HG02678 (cell line): ENCODE data around the gene GFOD1.
"Not testable (repeated sequence)": the region's sequence is repeated elsewhere in the genome, so short reads cannot be mapped to it uniquely, and the experiment has no call there.

Source experiments
- ATAC-seq: cut with Tn5 transposase; IDR thresholded peaks from one replicate; pipeline ENCODE4 v1.9.1; 2021; ENCODE audit warnings: mild to moderate bottlenecking, moderate library complexity; ENCODE audit not compliant: unreplicated experiment

GFOD1 gene

DNA sequence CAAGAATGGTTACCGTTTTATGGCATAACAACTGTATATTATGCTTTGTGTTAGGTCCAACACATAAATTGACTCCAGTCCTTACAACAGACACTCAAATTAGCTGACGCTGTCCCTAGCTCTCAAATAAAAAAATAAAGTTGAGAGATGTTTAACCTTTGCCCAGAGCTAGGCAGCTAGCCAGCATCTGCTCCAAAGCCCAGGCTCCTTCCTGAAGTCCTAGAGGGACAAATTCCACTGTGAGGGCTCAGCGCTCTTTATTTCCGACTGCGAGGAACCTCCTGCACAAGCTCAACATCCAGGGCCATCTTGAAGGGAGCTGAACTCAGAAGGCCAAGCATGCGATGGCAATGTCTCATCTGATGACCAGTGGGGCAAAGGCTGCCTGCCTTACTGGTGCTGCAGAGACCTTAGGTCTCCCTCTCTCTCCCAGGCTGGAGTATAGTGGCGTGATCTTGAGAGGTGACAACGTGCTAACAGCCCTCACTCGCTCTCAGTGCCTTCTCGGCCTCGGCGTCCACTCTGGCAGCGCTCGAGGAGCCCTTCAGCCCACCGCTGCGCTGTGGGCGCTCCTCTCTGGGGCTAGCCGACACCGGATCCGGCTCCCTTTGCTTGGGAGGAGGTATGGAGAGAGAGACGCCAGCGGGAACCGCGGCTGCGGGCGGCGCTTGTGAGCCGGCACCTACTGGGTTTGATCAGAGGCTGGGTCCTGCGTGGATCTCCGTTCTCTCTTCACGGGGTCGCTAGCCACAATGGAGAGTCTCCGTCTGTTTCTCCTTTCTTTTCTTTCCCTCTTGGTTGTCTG is 24.7 kb upstream of the GFOD1 start:
- no peak for ATAC-seq

DNA sequence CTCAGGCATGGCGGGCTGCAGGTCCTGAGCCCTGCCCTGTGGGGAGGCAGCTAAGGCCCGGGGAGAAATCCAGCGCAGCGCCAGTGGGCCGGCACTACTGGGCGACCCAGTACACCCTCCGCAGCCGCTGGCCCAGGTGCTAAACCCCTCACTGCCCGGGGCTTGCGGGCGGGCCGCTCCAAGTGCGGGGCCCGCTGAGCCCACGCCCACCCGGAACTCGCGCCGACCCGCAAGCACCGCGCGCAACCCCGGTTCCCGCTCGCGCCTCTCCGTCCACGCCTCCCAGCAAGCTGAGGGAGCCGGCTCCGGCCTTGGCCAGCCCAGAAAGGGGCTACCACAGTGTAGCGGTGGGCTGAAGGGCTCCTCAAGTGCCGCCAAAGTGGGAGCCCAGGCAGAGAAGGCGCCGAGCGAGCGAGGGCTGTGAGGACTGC is 23.8 kb upstream of the GFOD1 start:
- ATAC-seq, result not testable (repeated sequence)

DNA sequence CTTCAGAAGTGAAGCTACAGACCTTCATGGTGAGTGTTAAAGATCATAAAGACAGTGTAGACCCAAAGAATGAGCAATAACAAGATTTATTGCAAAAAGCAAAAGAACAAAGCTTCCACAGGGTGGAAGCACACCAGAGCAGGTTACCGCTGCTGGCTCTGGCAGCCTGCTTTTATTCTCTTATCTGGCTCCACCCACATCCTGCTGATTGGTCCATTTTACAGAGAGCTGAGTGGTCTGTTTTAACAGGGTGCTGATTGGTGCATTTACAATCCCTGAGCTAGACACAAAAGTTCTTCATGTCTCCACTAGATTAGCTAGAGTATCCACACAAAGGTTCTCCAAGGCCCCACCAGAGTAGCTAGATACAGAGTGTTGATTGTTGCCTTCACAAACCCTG is 23.0 kb upstream of the GFOD1 start:
- not testable (repeated sequence) for ATAC-seq

DNA sequence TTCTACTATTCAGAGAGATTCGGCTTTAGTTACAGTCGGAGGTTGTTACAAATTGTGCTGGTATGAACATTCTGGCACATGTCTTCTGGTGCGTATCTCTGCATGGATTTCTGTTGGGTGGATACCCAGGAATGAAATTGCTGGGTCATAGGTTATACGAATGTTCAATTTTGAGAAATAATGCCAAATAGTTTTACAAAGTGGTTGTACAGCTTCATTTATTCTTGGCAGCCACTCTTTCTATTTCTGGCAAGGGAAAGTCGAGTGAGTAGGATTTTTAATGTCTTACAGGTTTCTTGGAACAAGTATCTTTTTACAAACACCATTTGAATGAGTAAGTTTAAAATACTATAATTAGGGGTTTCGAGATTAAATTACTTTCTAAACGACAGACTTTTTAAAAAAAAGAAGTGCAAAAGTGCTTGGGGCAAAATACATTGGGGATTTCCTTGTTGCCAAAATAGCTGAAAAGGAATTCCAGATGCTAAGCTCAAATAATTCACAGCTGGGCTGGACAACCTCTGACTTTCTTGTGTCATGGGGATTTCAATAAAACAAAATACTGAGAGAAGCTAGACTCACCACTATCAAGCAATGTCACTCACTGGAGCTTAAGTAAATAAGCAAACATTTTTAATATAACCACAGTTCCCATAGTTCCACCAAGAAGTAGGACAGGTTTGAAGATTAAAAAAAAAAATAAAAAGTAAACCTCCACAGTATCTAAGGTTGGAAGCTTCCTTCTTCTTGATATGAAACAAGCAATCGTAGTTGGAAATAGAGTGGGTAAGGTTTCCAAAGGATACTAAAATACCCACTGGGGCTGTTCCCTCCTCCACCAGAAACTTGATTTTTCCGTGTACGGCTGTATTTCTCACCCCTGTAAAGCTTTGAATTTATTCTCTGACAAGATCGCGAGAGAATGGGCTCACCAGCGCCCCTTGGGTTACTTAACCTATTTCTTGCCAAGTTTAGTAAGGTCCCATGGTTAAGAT is 21.6 kb upstream of the GFOD1 start:
- no peak for ATAC-seq

DNA sequence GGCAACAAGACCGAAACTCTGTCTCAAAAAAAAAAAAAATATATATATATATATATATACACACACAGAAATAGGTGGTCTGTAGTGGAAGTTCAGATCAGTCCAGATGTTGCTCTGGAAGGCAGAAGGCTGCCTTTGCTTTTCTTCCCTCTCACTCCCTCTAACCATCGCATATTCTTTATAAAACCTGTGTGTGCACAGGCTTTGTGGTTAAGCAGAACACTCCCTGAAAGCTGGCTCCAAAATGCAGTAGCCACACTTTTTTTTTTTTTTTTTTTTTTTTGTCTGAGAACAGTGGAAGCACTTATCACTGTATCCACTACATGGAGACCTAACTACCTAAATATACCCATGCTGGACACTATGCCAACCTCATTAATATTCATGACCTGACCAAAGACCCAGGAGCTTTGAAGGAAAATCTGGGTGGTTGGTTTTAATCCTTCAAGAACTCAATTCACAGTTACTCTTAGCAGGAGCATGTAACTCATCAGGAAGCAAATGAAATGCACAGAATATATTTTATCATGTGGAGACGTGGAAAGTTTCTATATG is 20.0 kb upstream of the GFOD1 start:
- ATAC-seq, result no peak

DNA sequence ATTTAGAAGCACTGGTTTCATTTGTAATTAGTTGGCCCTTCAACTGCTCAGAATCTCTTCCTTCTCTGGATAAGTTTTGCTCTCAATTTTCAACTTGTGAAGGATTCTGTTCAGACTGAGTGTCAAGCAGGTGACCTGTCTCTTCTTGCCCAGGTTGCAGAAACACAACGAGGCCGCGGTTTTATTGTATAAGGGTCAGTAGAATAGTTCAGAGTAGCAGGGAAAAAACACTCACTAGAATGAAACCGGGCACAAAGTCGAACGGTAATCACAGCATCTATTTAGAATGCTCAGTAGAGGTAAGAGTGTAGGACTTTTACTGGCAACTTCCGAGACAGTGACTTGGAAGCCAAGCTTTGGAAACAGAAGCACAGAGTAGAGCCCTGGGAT is 17.9 kb upstream of the GFOD1 start:
- no peak for ATAC-seq

DNA sequence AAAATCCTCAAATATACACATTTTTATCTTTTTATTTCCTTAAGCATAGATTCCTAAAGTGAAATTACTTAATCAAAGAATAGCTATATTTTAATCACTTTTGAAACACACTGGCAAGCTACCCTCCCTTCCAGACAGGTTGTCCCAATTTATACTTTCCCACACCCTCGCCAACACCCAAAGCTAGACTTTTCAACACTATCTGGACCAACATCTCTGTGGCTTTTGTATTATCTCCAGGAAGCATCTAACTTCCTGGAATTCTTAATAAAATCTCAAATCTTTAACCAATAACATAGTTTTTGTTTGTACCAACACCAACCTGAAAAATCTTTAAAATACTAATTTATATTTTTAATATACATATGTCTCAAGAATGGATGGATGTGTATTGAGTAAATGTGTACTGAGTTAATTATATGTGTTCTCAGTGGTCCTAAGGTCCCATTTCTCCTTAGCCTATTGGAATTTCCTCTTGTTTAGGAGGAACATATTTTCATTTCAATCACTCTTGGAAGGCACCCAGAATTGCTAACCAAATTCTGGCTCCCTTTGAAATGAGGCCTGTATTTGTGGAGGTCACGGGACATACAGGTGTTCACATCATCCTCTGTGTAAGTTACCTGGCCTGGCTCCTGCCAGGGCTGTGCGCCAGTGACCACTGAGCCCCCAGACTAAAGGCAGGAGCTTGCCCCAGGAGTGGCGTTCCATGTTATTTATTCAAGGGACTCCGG is 17.4 kb upstream of the GFOD1 start:
- no peak for ATAC-seq

DNA sequence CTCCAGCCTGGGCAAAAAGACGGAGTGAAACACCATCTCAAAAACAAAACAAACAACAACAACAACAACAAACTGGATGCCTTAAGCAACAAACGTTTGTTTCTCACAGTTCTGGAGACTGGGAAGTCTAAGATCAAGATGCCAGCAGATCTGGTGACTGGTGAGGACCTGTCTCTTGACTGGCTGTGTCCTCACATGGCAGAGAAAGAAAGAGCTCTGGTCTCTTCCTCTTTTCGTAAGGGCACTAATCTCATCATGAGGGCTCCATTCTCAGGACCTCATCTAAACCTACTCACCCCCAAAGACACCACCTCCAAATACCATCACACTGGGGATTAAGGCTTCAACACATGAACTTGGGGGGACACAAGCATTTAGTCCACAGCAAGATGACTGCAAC is 13.5 kb upstream of the GFOD1 start:
- ATAC-seq, result no peak

DNA sequence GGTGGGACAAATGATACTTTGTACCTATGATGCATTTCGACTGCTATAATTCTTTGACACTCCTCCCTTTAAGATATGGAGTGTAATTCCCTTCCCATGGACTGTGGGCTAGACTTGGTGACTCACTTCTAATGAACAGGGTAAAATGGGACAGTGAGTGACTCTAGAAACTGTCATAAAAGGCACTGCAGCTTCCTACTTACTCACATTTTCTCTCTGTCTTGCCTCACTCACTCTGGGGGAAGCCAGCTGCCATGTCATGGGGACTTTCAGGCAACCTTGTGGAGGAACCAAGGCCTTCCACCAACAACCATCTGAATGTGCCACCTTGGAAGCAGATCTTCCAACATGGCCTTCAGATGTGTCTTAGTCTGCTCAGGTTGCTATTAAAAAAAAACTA is 12.9 kb upstream of the GFOD1 start:
- no peak for ATAC-seq

DNA sequence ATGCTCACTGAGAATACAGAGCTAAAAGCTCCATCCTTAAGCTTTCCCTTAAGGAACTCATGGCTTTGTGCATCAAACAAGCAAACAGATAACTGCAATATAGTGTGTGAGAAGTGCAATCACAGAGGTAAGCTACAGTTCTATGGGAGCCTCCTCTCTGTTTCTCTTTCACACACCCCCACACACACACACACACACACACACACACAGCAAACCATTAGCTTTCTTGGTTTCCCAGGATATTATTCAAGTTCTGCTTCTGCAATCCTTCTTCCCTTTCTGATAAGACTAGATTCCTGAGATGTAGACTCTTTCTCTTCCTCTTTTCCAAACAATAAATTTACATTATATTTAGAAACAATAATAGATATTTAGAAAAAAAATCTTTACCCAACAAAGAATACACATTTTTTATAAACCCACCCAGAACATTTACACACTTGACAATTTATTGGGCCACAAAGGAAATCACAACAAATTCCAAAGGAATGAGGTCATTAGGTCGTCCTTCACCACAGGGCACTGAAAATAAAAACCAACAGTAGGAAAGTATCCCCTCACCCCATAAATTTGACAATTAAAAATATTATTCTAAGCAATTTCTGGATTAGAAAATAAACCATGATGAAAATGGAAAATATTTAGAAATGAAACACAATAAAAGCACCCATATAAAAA is 9.3 kb upstream of the GFOD1 start:
- ATAC-seq, result no peak

DNA sequence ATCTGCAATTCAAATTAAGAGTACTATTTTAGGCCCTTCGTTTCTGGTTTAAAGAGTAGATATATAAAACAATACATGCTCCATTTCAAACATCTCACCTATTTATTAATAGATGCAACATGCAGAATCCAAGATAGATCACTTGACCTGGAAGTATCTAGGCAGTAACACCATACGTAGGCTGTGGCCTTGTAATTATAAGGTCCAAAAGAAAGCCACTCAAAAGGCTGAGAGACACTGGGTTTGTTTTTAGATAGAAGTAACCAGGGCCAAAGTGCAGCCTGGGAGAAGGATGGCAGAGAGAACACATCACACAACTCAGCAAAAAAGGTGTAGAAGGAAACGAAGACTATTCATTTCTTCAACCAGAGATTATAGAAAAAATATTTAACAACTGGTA is 8.4 kb upstream of the GFOD1 start:
- ATAC-seq, result no peak

DNA sequence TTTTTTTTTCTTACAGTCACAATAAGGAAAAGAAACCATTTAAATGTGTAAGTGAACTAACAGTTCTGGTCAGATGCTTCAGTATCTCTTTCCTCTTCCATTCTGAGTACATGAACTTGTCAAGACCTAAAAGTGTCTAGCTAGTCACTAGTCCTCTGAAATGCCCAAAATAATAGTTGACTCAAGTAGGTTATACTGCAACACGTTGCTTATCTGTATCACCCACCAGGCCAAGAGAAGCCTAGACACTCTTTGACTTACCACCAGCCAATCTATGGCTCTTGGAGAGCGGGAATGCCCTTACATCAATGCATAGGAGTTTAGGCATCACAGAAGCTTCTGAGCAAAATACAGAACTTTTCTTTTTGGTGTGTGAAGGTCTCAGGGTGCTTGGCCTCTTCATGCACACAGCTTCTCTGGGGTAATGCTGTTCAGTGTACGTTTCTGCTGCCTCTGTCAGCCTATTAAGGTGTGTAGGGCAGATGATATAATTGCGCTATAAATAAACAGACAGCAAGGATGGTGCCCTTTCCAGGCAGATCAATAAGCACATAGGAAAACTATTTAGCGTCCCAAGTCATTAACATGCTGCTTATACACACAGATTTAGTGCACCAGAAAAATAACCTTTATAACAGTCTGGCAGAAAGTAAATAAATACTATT is 7.8 kb upstream of the GFOD1 start:
- no peak for ATAC-seq

DNA sequence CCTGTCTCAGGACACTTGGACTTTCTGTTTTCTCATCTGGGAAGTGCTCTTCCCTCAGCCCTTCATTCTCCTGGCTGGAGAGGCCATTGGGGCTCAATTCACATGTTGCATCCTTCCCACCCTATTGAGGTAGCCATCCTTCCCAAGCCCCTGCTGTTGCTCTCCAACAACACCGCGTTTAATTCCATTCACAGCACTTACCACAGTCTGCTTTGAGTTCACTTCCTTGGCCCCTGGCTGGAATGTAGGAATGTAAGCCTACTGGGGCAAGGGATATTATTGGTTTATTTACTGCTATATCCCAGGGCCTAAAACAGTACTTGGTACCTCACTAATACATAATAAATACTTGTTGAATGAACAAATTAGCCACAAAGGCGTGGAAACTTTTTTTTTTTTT is 6.7 kb upstream of the GFOD1 start:
- ATAC-seq, result no peak

DNA sequence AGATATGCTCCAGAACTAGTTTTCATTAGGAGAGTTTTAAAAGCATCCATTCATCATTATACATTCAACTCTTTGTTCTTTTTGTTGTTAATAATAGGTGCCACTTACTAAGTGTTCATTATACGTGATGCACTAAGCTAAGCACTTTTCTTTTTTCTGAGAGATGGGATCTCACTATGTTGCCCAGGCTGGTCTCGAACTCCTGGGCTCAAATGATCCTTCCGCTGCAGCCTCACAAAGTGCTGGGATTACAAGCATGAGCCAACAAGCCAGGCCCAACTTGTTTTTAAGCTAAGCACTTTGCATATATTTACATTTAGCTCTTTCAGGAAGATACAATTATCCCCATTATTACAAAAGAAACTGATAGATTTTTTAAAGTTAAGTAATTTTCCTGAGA is 5.7 kb upstream of the GFOD1 start:
- ATAC-seq, result no peak

DNA sequence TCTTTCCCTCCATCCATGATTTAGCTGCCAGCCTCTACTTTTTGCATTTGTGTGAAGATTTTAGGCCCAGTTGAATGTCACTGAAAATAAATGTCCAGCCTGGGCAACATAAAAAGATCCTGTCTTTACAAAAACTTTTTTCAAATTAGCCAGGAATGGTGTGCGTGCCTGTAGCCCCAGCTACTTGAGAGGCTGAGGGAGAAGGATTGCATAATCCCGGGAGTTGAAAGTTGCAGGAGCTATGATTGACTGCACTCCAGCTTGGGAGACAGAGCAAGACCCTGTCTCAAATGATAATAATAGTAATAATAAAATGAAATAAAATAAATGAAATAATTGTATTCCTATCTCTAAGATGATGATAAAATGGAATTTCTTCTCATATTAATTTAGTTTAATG is 5.0 kb upstream of the GFOD1 start:
- ATAC-seq, result no peak

DNA sequence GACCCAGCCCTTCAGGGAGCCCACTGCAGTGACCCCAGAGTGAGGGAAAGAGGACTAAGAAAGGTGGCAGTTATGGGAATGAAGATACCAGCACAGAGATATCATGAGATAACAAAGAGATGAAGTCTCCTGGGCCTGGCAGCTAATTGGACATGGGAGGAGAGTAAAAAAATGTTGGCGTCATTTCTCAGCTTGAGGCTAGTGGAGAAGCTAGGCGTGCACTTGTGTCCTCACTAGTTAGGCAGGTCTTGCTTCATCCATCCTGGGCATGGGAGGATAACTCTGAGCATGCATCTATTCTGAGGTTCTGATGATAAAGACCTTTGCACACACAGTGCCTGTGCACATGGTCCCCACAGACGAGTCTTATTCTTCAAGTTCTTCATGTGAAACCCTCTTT is 4.1 kb upstream of the GFOD1 start:
- ATAC-seq, result no peak

DNA sequence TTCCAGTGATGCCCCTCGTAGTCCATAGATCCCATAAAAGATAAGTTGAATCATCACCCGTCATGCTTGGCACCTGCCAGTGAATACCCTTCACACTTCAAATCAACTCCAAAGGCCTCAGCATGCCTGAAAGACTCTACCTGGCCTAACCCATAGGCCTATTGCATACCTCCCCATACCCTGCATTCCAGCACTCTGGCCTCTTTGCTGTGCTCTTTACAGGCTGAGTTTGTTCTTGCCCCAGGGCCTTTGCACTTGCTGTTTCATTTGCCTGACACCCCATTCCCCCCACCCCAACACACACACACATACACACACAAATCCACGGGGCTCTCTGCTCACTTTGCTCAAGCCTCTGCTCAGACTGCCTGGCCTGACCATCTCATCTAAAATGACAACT is 3.0 kb upstream of the GFOD1 start:
- no peak for ATAC-seq

DNA sequence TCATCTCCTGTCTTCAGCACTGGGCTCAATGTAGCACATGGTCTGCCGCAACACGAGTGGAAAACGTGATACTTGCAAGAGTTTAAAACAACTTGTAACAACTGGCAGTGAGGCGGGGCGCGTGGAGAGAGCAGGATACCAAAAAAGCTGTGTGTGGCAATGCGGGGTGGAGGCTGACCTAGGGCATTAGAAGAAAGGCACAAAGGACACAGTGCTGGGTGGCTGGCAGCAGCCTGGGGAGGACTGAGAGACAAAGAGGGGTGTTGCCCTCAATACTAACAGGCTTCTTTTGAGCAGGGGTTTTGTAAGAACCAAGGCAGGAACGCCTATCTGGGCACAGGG is 1.5 kb upstream of the GFOD1 start:
- ATAC-seq, result no peak

DNA sequence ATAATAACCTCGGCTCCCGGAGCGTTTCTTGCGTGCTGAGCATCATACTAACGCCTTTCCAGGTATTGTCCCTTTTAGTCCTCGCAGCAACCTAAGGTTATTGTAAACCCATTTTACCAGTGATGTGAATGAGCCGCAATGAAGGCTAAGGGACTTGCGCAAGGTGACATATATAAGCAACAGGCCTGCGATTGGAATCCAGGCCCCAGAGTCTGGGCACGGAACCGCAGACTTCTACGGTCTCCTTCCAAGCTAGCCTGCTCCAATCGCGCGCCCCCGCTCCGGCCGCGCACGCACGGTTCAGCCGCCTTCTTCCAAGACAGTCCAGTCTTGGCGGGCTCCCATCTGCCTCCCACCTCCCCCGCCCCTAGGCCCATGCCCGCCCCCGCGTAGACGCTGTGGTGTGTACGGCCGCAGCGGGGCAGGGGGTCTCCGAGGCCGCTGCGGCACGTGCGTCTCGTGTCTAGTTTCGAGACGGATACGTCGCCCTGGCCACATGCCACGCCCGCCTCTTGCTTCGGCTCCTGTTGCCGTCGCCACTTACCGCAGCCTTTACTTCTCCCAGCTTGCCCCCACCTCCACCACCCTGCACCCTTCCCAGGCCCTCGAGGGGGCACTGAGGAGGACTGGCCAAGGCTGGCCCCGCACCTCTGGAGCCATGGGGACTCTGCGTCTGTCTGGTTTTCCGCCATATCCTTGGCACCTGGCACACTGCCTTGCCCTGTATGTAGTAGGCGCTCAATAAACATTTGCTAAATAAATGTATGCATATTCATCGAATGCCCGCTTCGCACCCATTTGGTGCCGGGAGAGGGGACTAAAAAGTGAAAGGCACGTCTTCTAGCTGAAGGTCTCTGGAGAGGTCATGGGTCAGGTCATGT is 855 bp upstream of the GFOD1 start:
- ATAC-seq, result no peak
